IgD-negative memory B cell (primary cell): ENCODE data around the gene STXBP5. TPM values are rescaled to one million over a fixed set of nuclear protein-coding genes. Genes with fewer than 3 reads are reported as not detected.
A peak's percentile ranks its signal among the peaks of the same experiment; 100 is the strongest.
"Not testable (repeated sequence)": the region's sequence is repeated elsewhere in the genome, so short reads cannot be mapped to it uniquely, and the experiment has no call there.

Experiments
- H3K27ac Mint-ChIP-seq, 3 donors: one replicate each; pipeline ENCODE4 v1.8.0; 2020 to 2022; ENCODE audit warnings: mild to moderate bottlenecking in 3 of 3, mixed read lengths in 3 of 3, moderate library complexity in 1 of 3
- H3K27me3 Mint-ChIP-seq: one replicate; pipeline ENCODE4 v1.8.0; 2021; ENCODE audit warnings: mixed read lengths
- H3K36me3 Mint-ChIP-seq: one replicate; pipeline ENCODE4 v1.8.0; 2020; ENCODE audit warnings: mild to moderate bottlenecking, mixed read lengths
- H3K4me1 Mint-ChIP-seq, 3 donors: one replicate each; pipeline ENCODE4 v1.8.0; 2020 to 2022; ENCODE audit warnings: mixed read lengths in 3 of 3, mild to moderate bottlenecking in 1 of 3
- H3K4me3 Mint-ChIP-seq, 4 donors: one replicate each; pipeline ENCODE4 v1.8.0; 2020 to 2022; ENCODE audit warnings: mild to moderate bottlenecking in 4 of 4, mixed read lengths in 4 of 4, moderate library complexity in 3 of 4
- H3K9me3 Mint-ChIP-seq, 3 donors: one replicate each; pipeline ENCODE4 v1.8.0; 2020 to 2021; ENCODE audit warnings: mixed read lengths in 3 of 3, mild to moderate bottlenecking in 1 of 3
- polyA plus RNA-seq: library from polyadenylated mRNA; unstranded; fragments of 300-500 nt; fragmentation: Illumina TruSeq; gene quantifications from one replicate; pipeline ENCODE4 v1.2.3, GENCODE V29; 2021

The STXBP5 gene
- polyA plus RNA-seq, 1 donor from 2014 or later: 1.2 TPM

DNA sequence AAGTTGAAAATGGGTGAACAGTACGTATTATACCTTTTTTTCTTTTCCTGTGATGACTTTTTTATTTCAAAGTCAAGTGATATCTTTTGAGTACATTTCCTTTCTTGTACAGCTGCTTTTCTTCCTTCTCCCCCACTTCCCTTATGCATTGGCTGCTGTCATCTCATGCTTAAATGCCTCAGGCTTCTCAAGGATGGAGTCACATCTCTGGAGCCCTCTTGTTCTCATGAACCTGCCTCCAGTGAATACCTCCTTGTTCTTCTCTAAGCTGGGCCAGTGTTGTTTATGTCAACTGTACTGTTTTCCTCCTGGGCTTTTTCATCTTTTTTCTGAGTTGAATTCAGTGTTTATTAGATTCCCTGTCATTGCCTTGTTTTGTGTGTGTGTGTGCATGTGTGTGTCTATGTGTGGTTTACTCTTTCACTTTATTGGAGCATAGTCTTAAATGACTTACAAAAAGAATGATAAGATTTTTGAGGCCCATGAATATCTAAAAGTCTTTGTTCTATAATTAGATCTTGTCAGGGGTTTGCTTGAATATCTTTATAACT lies 23.6 kb downstream of the STXBP5 start:
- Mint-ChIP-seq H3K4me3 (no peak overlapping the region), H3K27ac (no peak overlapping the region), H3K27me3 (no peaks in the 10 kb centered on the region), H3K36me3 (peaks cover 6% of the 10 kb centered on the region), H3K4me1 (peaks cover 8 to 18% (median 14%) of the 10 kb centered on the region in 3 donors), H3K9me3 (peaks cover 0 to 1% (median 0%) of the 10 kb centered on the region in 3 donors)

DNA sequence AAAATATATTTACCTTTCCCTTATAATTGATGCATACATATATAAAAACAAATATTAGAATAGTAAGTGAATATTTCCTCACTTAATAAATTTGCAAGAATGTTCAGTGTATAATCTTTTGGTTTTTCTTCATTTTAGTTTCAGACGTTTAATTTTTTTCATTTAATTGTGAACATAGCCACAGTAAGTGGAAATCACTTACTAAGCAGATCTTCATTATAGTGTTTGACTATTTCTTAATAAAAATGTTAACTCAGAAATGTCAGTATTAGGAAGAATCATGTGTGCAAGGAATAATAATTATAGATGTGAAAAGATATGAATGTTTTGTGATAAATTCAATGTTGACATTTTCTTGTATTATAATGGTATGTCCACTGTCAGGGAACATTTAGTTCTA lies 27.4 kb downstream of the STXBP5 start:
- Mint-ChIP-seq H3K4me1 (peaks cover 8 to 13% (median 10%) of the 10 kb centered on the region in 3 donors), H3K27ac (no peak overlapping the region), H3K9me3 (peaks cover 0 to 1% (median 0%) of the 10 kb centered on the region in 3 donors), H3K36me3 (peaks cover 2% of the 10 kb centered on the region), H3K27me3 (no peaks in the 10 kb centered on the region), H3K4me3 (no peak overlapping the region)

DNA sequence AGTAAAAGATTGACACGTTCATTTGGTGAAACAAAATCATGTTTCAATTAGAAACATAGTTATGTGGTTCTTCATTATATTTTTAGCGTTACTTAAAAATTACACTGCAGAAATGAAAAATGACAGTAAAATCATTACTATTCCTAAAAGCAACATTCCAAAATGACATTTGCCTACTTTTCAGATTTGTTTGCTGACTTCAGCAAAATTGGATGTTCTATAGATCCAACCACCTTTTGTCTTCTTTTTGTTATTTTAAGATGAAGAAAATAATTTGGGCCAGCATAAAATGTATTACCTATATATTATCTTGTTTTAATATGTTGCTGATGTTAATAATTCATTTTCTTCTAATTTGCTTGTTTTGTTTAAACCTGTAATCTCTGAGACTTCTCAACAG lies 30.5 kb downstream of the STXBP5 start:
- Mint-ChIP-seq H3K4me1 (peaks cover 0 to 3% (median 2%) of the 10 kb centered on the region in 3 donors), H3K27me3 (no peaks in the 10 kb centered on the region), H3K4me3 (no peak overlapping the region), H3K36me3 (peaks cover 5% of the 10 kb centered on the region), H3K27ac (no peak overlapping the region), H3K9me3 (peaks cover 0 to 1% (median 0%) of the 10 kb centered on the region in 3 donors)

DNA sequence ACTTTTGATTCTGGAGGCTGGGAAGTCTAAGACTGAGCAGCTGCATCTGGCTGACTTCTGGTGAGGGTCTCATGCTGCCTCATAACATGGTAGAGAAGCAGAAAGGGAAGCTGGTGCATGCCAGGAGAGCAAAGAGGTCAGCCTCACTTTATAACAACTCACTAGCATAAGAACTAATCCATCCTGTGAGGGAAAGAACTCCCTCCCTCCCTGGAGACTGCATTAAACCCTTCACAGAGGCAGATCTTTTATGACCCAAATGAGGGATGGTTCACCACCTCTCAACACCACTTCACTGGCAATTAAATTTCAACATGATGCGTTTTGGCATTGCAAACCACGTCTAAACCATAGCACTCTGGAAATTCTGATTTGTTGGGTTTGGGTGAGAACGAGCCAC lies 33.9 kb downstream of the STXBP5 start:
- no peak overlapping the region for H3K27ac Mint-ChIP-seq
- no peaks in the 10 kb centered on the region for H3K27me3 Mint-ChIP-seq
- no peak overlapping the region for H3K4me3 Mint-ChIP-seq
- H3K4me1 Mint-ChIP-seq: peaks cover 0 to 2% (median 0%) of the 10 kb centered on the region in 3 donors
- peaks cover 5% of the 10 kb centered on the region for H3K36me3 Mint-ChIP-seq
- no peaks in the 10 kb centered on the region for H3K9me3 Mint-ChIP-seq

DNA sequence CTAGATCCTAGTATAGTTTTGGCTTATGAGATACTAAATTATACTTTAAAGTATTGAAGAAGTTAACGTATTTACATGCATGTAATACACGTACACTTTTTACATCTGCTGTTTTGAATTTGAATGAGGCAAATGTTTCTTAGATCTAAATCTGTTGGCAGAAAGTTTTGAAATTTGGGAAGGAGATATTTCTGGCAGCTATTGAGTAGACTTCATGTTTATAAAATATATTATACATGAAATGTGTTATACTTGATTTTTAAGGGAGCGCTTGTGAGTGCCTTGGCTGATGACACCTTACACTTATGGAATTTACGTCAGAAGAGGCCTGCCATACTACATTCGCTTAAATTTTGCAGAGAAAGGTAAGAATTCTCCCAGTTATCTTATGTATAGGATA lies 34.7 kb downstream of the STXBP5 start:
- Mint-ChIP-seq H3K4me1 (peaks cover 0 to 2% (median 0%) of the 10 kb centered on the region in 3 donors), H3K36me3 (peaks cover 11% of the 10 kb centered on the region), H3K9me3 (no peaks in the 10 kb centered on the region)

DNA sequence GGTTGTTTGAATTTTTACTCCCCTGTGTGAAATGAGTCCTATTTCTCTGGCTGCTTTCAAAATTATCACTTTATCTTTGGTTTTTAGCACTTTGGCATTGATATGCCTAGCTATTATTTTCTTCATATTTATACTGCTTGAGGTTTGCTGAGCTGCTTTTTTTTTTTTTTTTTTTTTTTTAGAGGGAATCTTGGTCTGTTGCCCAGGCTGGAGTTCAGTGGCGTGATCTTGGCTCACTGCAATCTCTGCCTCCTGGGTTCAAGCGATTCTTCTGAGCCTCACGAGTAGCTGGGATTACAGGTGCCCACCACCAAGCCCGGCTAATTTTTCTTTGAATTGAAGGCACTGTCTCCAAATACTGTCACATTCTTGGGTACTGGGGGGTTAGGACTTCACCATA lies 40.6 kb downstream of the STXBP5 start:
- Mint-ChIP-seq H3K27ac (no peak overlapping the region), H3K4me1 (peaks cover 0 to 1% (median 0%) of the 10 kb centered on the region in 3 donors), H3K36me3 (peaks cover 9% of the 10 kb centered on the region), H3K4me3 (no peak overlapping the region), H3K9me3 (no peaks in the 10 kb centered on the region), H3K27me3 (no peaks in the 10 kb centered on the region)

More for the DNA sequence above, 34.7 kb downstream of the STXBP5 start:
- Mint-ChIP-seq H3K4me3 (no peak overlapping the region), H3K27ac (no peak overlapping the region), H3K27me3 (no peaks in the 10 kb centered on the region)

DNA sequence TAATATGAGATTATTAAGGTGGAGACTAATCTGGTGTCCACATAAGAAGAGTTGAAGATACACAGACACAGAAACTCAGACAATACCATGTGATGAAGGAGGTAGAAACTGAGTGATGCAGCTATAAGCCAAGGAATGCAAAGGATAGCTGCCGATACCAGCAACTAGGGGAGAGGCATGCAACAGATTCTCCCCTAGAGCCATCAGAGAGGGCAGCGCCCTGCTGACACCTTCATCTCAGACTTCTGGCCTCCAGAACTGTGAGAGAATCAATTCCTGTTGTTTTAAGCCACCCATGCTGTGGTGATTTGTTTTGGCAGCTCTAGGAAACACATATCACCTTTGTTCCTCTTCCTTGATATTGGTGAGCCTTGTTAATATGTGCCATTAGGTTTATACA lies 41.5 kb downstream of the STXBP5 start:
- Mint-ChIP-seq H3K4me3 (no peak overlapping the region), H3K9me3 (no peaks in the 10 kb centered on the region), H3K4me1 (peaks cover 0 to 1% (median 0%) of the 10 kb centered on the region in 3 donors), H3K27me3 (no peaks in the 10 kb centered on the region), H3K36me3 (peaks cover 9% of the 10 kb centered on the region), H3K27ac (no peak overlapping the region)

DNA sequence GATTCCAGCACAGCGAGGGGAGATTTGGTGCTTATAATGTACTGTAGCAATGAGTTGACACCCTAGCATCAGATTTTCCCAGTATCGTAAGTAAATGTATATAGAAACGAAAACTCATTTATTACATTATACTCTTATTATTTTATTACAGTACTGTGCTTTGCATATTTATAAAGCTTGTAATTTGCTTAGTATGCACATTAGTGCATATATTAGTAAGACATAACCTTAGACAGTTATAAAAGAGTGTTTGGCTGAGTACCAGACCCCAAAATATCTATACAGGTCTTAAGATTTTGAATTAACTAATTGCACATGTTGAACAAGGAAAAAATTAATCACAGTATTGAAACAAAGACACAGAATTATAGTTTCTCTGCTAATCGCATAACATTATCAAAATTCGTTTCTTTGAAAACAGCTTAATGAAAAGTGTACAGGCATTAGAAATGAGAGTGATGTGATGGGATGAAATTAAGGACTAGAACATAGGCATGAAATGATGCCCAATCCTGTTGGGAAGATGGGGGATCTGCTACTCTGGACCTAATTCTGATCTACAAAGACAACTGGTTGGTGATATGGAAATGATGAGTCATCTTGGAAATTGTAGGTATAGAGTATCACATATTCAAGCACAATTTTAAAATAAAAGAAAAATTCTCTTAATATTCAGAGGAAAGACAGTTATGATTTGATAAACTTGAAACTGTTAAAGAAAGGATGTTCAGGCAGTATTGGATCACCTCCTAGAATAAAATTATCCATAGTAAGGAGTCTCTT lies 42.8 kb downstream of the STXBP5 start:
- peaks cover 0 to 1% (median 0%) of the 10 kb centered on the region in 3 donors for H3K4me1 Mint-ChIP-seq
- H3K27me3 Mint-ChIP-seq: no peaks in the 10 kb centered on the region
- H3K36me3 Mint-ChIP-seq: peaks cover 10% of the 10 kb centered on the region
- H3K4me3 Mint-ChIP-seq: no peak overlapping the region
- no peaks in the 10 kb centered on the region for H3K9me3 Mint-ChIP-seq
- no peak overlapping the region for H3K27ac Mint-ChIP-seq

DNA sequence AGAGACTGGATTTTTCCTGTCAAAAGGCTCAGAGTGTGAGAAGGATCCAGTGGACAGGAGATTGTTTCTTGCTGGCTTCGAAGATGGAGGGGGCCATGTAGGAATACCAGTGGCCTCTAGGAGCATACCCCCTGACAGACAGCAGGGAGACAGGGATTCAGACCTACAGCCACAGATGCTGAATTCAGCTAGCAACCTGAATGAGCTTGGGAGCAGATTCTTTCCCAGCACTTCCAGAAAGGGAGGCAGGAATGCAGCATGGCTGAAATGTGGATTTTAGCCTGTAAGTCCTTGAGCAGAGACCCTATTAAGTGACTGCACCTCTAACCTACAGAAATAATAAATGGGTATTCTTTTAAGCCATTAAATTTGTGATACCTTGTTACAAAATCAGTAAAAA lies 44.6 kb downstream of the STXBP5 start:
- Mint-ChIP-seq H3K4me1 (peaks cover 0 to 1% (median 0%) of the 10 kb centered on the region in 3 donors), H3K27me3 (no peaks in the 10 kb centered on the region), H3K4me3 (no peak overlapping the region), H3K27ac (no peak overlapping the region), H3K36me3 (peaks cover 4% of the 10 kb centered on the region), H3K9me3 (peaks cover 0 to 6% (median 3%) of the 10 kb centered on the region in 3 donors)

DNA sequence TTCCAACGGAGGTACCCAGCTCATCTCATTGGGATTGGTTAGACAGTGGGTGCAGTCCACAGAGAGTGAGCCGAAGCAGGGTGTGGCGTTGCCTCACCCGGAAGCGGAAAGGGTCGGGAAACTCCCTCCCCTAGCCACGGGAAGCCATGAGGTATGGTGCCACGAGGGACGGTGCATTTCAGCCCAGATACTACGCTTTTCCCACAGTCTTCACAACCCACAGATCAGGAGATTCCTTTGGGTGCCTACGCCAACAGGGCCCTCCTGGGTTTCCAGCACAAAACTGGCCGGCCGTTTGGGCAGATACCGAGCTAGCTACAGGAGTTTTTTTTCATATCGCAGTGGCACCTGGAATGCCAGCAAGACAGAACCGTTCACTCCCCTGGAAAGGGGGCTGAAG lies 46.9 kb downstream of the STXBP5 start:
- Mint-ChIP-seq H3K27me3 (no peaks in the 10 kb centered on the region), H3K4me1 (peaks cover 0 to 1% (median 0%) of the 10 kb centered on the region in 3 donors), H3K36me3 (peaks cover 2% of the 10 kb centered on the region), H3K9me3 (peaks cover 0 to 8% (median 6%) of the 10 kb centered on the region in 3 donors), H3K27ac (no peak overlapping the region), H3K4me3 (no peak overlapping the region)

DNA sequence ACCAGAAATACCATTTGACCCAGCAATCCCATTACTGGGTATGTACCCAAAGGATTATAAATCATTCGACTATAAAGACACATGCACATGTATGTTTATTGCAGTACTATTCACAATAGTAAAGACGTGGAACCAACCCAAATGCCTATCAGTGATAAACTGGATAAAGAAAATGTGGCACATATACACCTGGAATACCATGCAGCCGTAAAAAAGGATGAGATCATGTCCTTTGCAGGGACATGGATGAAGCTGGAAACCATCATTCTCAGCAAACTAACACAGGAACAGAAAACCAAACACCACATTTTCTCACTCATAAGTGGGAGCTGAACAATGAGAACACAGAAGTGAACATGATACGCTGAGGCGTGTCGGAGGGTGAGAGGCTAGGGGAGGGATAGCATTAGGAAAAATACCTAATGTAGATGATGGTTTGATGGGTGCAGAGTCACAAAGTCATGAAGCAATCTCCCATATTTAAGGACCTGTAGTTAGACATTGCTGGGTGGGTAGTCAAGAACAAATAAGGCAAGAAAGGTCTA lies 50.8 kb downstream of the STXBP5 start:
- H3K9me3 Mint-ChIP-seq, H3K4me1 Mint-ChIP-seq, H3K4me3 Mint-ChIP-seq, H3K27me3 Mint-ChIP-seq, H3K36me3 Mint-ChIP-seq: not testable (repeated sequence)
- peak overlapping the region in 1 of 3 donors; percentile 59 for H3K27ac Mint-ChIP-seq

DNA sequence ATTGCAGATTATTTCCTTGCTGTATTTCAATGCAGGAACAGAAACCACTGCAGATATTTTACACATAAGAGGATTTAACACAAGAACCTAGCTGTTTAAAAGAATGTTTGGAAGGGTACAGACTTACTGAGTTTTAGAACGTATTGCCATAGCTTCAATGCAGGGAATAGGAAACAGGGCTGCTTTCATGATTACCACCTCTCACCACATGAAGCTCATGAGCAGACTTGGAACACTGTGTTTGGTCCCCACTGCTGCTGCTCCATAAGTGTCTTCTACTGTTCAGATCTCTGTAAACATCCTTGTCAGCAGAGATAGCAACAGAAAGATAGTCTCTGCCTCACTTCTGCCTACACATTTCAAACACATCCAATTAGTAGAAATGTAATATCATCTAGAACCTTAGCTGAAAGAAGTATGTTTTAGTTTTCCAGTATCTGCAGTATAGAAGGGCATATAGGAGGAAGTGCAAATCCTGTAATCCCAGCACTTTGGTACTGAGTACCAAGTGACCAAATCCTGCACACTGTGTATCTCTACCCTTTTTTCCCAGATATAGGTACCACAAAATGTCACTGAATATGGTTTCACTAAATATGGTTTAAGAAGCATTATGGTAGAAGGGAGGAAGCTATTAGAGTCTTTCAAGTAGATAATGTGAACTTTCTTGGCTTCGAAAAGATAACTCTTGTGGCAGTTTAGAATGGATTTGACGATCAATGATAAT lies 51.9 kb downstream of the STXBP5 start:
- Mint-ChIP-seq H3K27ac (no peak overlapping the region), H3K9me3 (peaks cover 0 to 8% (median 6%) of the 10 kb centered on the region in 3 donors), H3K4me1 (peaks cover 0 to under 1% (median 0%) of the 10 kb centered on the region in 3 donors), H3K27me3 (no peaks in the 10 kb centered on the region), H3K4me3 (no peak overlapping the region), H3K36me3 (no peaks in the 10 kb centered on the region)

DNA sequence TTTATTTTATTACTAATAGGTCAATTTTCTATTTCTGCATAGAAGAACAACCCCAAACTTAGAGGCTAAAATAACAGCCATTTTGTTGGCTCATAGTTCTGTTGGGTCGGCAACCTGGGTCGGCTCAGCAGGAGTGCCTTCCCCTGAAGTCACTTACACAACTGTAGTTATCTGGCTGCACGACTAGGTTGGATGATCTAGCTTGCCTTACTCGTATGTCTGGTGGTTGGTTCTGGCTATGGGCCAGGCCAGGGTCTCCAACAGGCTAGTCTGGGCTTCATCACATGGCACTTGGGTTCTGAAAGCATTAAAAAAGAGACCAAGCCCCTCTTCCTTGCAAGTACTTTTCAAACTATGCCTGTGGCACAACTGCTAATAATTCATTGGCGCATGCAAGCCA lies 53.5 kb downstream of the STXBP5 start:
- peaks cover 0 to 4% (median 0%) of the 10 kb centered on the region in 3 donors for H3K4me1 Mint-ChIP-seq
- peaks cover 0 to 8% (median 6%) of the 10 kb centered on the region in 3 donors for H3K9me3 Mint-ChIP-seq
- no peak overlapping the region for H3K27ac Mint-ChIP-seq
- H3K36me3 Mint-ChIP-seq: peaks cover 1% of the 10 kb centered on the region
- H3K27me3 Mint-ChIP-seq: no peaks in the 10 kb centered on the region
- no peak overlapping the region for H3K4me3 Mint-ChIP-seq

DNA sequence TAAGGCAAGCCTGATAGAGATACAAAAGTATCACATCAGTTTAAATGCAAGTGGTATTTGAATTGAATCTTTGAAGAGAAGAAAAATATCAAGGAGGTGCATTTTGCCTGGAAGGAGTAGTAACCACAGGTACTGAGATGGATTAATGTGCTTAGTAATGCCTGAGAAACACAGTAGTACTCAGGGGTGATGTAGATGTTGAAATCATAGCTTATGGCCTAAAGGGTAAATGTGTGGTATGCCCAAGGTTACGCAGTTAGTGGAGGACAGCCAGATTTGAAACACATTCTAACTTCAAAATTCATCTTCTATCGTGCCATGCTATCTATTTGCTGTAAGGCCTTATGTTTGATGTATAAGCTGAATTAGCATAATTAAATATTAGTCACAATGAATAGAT lies 55.9 kb downstream of the STXBP5 start:
- Mint-ChIP-seq H3K4me3 (no peak overlapping the region), H3K9me3 (no peaks in the 10 kb centered on the region), H3K36me3 (peaks cover 1% of the 10 kb centered on the region), H3K27me3 (no peaks in the 10 kb centered on the region), H3K27ac (no peak overlapping the region), H3K4me1 (peaks cover 0 to 4% (median 0%) of the 10 kb centered on the region in 3 donors)

DNA sequence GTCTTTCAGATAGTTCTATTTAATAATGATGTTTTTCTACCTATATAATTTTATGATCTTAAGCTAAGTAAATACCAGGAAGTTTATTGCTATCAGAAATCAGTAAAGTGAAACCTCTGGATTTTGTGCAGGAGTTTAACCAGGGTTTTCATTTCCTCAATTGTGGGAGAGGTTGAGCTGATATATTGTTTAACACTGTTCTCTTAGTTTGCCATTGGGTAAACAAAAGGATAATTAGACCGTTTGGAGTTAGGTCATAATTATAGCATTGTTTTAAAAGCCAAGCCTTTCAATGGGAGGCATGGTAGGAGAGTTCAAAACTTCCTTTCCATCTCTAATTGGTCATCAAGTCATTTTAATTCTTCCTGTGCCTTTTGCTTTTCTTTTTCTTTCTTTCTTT lies 58.7 kb downstream of the STXBP5 start:
- H3K4me1 Mint-ChIP-seq: peaks cover 0 to 4% (median 0%) of the 10 kb centered on the region in 3 donors
- H3K27me3 Mint-ChIP-seq: no peaks in the 10 kb centered on the region
- peaks cover 4% of the 10 kb centered on the region for H3K36me3 Mint-ChIP-seq
- no peak overlapping the region for H3K4me3 Mint-ChIP-seq
- no peaks in the 10 kb centered on the region for H3K9me3 Mint-ChIP-seq
- H3K27ac Mint-ChIP-seq: no peak overlapping the region
